GM19438 (cell line): ENCODE measurements around the gene LCAT.
"Not testable (repeated sequence)": the region's sequence is repeated elsewhere in the genome, so short reads cannot be mapped to it uniquely, and the experiment has no call there.

Experiments used
- ATAC-seq: cut with Tn5 transposase; IDR thresholded peaks from one replicate; pipeline ENCODE4 v1.9.1; 2021; ENCODE audit warnings: low read depth; ENCODE audit not compliant: unreplicated experiment

Gene LCAT

GRCh38 chr16:67917140-67917851, 26.6 kb downstream of the LCAT start:
- no peak for ATAC-seq

GRCh38 chr16:67915831-67916723, 27.8 kb downstream of the LCAT start:
- no peak for ATAC-seq

- ATAC-seq, result not testable (repeated sequence)
Observed at GRCh38 chr16:67915496-67915769, 28.5 kb downstream of the LCAT start.

- ATAC-seq, result no peak
Observed at GRCh38 chr16:67914758-67915495, 29.0 kb downstream of the LCAT start.

GRCh38 chr16:67910158-67910557, 33.8 kb downstream of the LCAT start:
- no peak for ATAC-seq

- no peak for ATAC-seq
Observed at GRCh38 chr16:67909056-67909742, 34.7 kb downstream of the LCAT start.

- no peak for ATAC-seq
Observed at GRCh38 chr16:67907397-67908180, 36.3 kb downstream of the LCAT start.

- ATAC-seq, result no peak
Observed at GRCh38 chr16:67902831-67903230, 41.1 kb downstream of the LCAT start.

GRCh38 chr16:67901734-67902133, 42.2 kb downstream of the LCAT start:
- ATAC-seq, result no peak

GRCh38 chr16:67897231-67897630, 46.7 kb downstream of the LCAT start:
- ATAC-seq, result no peak

- peak; percentile 8 for ATAC-seq
Observed at GRCh38 chr16:67893743-67894399, 50.0 kb downstream of the LCAT start.

GRCh38 chr16:67892899-67893742, 50.8 kb downstream of the LCAT start, which contains the start of gene PSKH1:
TSS of gene PSKH1 (plus strand) at chr16:67893254. CDS start at chr16:67908750, 15,496 bp downstream.
- ATAC-seq, result peak; percentile 92

GRCh38 chr16:67892375-67892774, 51.5 kb downstream of the LCAT start:
- no peak for ATAC-seq
